ENCODE results near the gene ASZ1. TPM values are rescaled to one million over a fixed set of nuclear protein-coding genes. Genes with fewer than 3 reads are reported as not detected.

The ASZ1 gene
- total and polyA plus RNA-seq, 2 donors (not counting 1 experiment from before 2014, with no cell fraction given), result not detected

- DNase-seq, result no peak
- POLR2A ChIA-PET, result no interaction called here
- H3K4me1 Mint-ChIP-seq, result no peaks in the 10 kb centered on the region
These were observed 77.3 kb downstream of the ASZ1 start for GRCh38 chr7:117350027-117350426.

GRCh38 chr7:117349570-117349969 lies 77.7 kb downstream of the ASZ1 start:
- Histone ChIP-seq H3K27ac (ENCODE audit: low read length in 2 of 2) (no peak overlapping the region), H2AFZ (ENCODE audit: insufficient read depth, low read depth, low read length, poor library complexity, severe bottlenecking) (no peak overlapping the region), H3K9me3 (ENCODE audit: control extremely low read depth in 1 of 3, control insufficient read depth in 2 of 3, insufficient read depth in 1 of 3, low read length in 2 of 3) (peaks cover 0 to 3% (median 0%) of the 10 kb centered on the region in 3 donors), H3K4me3 (ENCODE audit: control extremely low read depth in 1 of 5, extremely low read depth in 1 of 5, insufficient read depth in 1 of 5, low read depth in 2 of 5, low read length in 4 of 5) (no peak overlapping the region), H3K4me2 (replicated peaks; ENCODE audit: low read depth, low read length, poor library complexity, severe bottlenecking) (no peak overlapping the region), H3K36me3 (replicated peaks in 1 of 2; ENCODE audit: control extremely low read depth in 1 of 2, control insufficient read depth in 1 of 2, extremely low read depth in 1 of 2, insufficient read depth in 2 of 2, low read length in 1 of 2) (no peaks in the 10 kb centered on the region), H3K27me3 (replicated peaks in 1 of 4; ENCODE audit: control extremely low read depth in 1 of 4, control insufficient read depth in 3 of 4, insufficient read depth in 4 of 4, low read length in 3 of 4) (peaks cover 0 to 3% (median 0%) of the 10 kb centered on the region in 4 experiments), H3K9ac (ENCODE audit: low read length) (no peak overlapping the region), H3K4me1 (ENCODE audit: control insufficient read depth in 2 of 2, insufficient read depth in 2 of 2, low read length in 2 of 2) (no peaks in the 10 kb centered on the region), H3K79me2 (ENCODE audit: control insufficient read depth, insufficient read depth, low read length) (no peaks in the 10 kb centered on the region), H4K20me1 (ENCODE audit: control insufficient read depth, insufficient read depth, low read length, poor library complexity, severe bottlenecking) (no peaks in the 10 kb centered on the region)
- Mint-ChIP-seq H3K27ac (no peak overlapping the region), H3K27me3 (peaks cover 17% of the 10 kb centered on the region), H3K4me3 (no peak overlapping the region), H3K9me3 (ENCODE audit: insufficient read depth) (peaks cover 3% of the 10 kb centered on the region), H3K4me1 (no peaks in the 10 kb centered on the region)
- WGBS (ENCODE audit: insufficient coverage), result no CpG with 5 or more reads among the region's 2 CpGs
- ChIA-PET POLR2A (no interaction called here), CTCF (no interaction called here)
- intact Hi-C loops (cut with micrococcal nuclease), result no loop called here
- no peak for ATAC-seq (ENCODE audit: low read depth)
- no peak for TF ChIP-seq CTCF (IDR thresholded peaks at IDR 0.05)
- TF ChIP-seq EZH2 (IDR thresholded peaks at IDR 0.05; ENCODE audit: borderline replicate concordance, insufficient read depth, low read depth, low read length, poor library complexity, severe bottlenecking), result no peak
- DNase-seq, result no peak

More at GRCh38 chr7:117350027-117350426, 77.3 kb downstream of the ASZ1 start:
- intact Hi-C loops (cut with micrococcal nuclease), result no loop called here
- WGBS (ENCODE audit: insufficient coverage), result 100% methylated on average over 1 of the region's 1 CpG
- CTCF ChIA-PET, result no interaction called here
- H3K9me3 ChIP-seq (ENCODE audit: control extremely low read depth in 1 of 3, control insufficient read depth in 2 of 3, insufficient read depth in 1 of 3, low read length in 2 of 3), result peaks cover 0 to 3% (median 0%) of the 10 kb centered on the region in 3 donors
- no peak overlapping the region for H3K27ac ChIP-seq (ENCODE audit: low read length in 2 of 2)
- ATAC-seq (ENCODE audit: low read depth), result no peak
- H3K79me2 ChIP-seq (ENCODE audit: control insufficient read depth, insufficient read depth, low read length), result no peaks in the 10 kb centered on the region
- no peaks in the 10 kb centered on the region for H4K20me1 ChIP-seq (ENCODE audit: control insufficient read depth, insufficient read depth, low read length, poor library complexity, severe bottlenecking)
- H3K27ac Mint-ChIP-seq, result no peak overlapping the region
- H3K9me3 Mint-ChIP-seq (ENCODE audit: insufficient read depth), result peaks cover 3% of the 10 kb centered on the region
- no peak for TF ChIP-seq EZH2 (IDR thresholded peaks at IDR 0.05; ENCODE audit: borderline replicate concordance, insufficient read depth, low read depth, low read length, poor library complexity, severe bottlenecking)
- no peak for TF ChIP-seq CTCF (IDR thresholded peaks at IDR 0.05)
- H3K4me1 ChIP-seq (ENCODE audit: control insufficient read depth in 2 of 2, insufficient read depth in 2 of 2, low read length in 2 of 2), result no peaks in the 10 kb centered on the region
- no peaks in the 10 kb centered on the region for H3K36me3 ChIP-seq (replicated peaks in 1 of 2; ENCODE audit: control extremely low read depth in 1 of 2, control insufficient read depth in 1 of 2, extremely low read depth in 1 of 2, insufficient read depth in 2 of 2, low read length in 1 of 2)
- H3K27me3 ChIP-seq (replicated peaks in 1 of 4; ENCODE audit: control extremely low read depth in 1 of 4, control insufficient read depth in 3 of 4, insufficient read depth in 4 of 4, low read length in 3 of 4), result peaks cover 0 to 3% (median 0%) of the 10 kb centered on the region in 4 experiments
- H3K27me3 Mint-ChIP-seq, result peaks cover 17% of the 10 kb centered on the region
- H3K4me3 ChIP-seq (ENCODE audit: control extremely low read depth in 1 of 5, extremely low read depth in 1 of 5, insufficient read depth in 1 of 5, low read depth in 2 of 5, low read length in 4 of 5), result no peak overlapping the region
- no peak overlapping the region for H3K4me3 Mint-ChIP-seq
- H2AFZ ChIP-seq (ENCODE audit: insufficient read depth, low read depth, low read length, poor library complexity, severe bottlenecking), result no peak overlapping the region
- H3K4me2 ChIP-seq (replicated peaks; ENCODE audit: low read depth, low read length, poor library complexity, severe bottlenecking), result no peak overlapping the region
- H3K9ac ChIP-seq (ENCODE audit: low read length), result no peak overlapping the region

All from B cell (primary cell).